GM12878 (cell line): ENCODE measurements around the gene SLC8B1.

Experiments
- ASH2L ChIP-seq: fragments of 300-600, 200-600 bp; sonication (generic); IDR thresholded peaks from 2 replicates; pipeline ENCODE4 v1.6.1; 2017; ENCODE audit warnings: low read depth, mild to moderate bottlenecking, borderline replicate concordance
- ATF3 ChIP-seq: IDR thresholded peaks from 2 replicates; pipeline ENCODE4 v1.6.1; 2011; ENCODE audit warnings: low read depth, mild to moderate bottlenecking, low read length, moderate library complexity, borderline replicate concordance; ENCODE audit errors: extremely low read depth
- EED ChIP-seq: sonication (generic); IDR thresholded peaks from 2 replicates; pipeline ENCODE4 v1.6.1; 2016; ENCODE audit warnings: antibody characterized with exemption, low read depth
- MAX ChIP-seq: IDR thresholded peaks from 2 replicates; pipeline ENCODE4 v1.6.1; 2012; ENCODE audit warnings: low read depth, low read length, improper control_type of control experiment
- MTA3 ChIP-seq: IDR thresholded peaks from 2 replicates; pipeline ENCODE4 v1.6.1; 2012; ENCODE audit warnings: low read length, inconsistent platforms, borderline replicate concordance
- RAD51 ChIP-seq: fragments of 450-650 bp; IDR thresholded peaks from 2 replicates; pipeline ENCODE4 v1.6.1; 2016; ENCODE audit warnings: moderate library complexity, mild to moderate bottlenecking, inconsistent platforms
- REST ChIP-seq: IDR thresholded peaks from 2 replicates; pipeline ENCODE4 v1.6.1; 2012; ENCODE audit warnings: mild to moderate bottlenecking, low read depth, low read length
- SMARCA5 ChIP-seq: fragments of 450-650 bp; IDR thresholded peaks from 2 replicates; pipeline ENCODE4 v1.6.1; 2017; ENCODE audit warnings: mild to moderate bottlenecking
- TAF1 ChIP-seq: IDR thresholded peaks from 2 replicates; pipeline ENCODE4 v1.6.1; 2011; ENCODE audit warnings: mild to moderate bottlenecking, low read depth, low read length, borderline replicate concordance
- ZNF274 ChIP-seq: IDR thresholded peaks from one replicate; pipeline ENCODE4 v1.8.0; 2011; ENCODE audit not compliant: insufficient read length, insufficient read depth
- ZSCAN29 ChIP-seq: fragments of 450-650 bp; IDR thresholded peaks from 2 replicates; pipeline ENCODE4 v1.6.1; 2017; ENCODE audit warnings: mild to moderate bottlenecking, moderate library complexity
- TF ChIP-seq, protein P1 (sequence below): IDR thresholded peaks from 2 replicates; pipeline ENCODE4 v1.6.1; 2012; ENCODE audit warnings: low read depth, low read length, improper control_type of control experiment
- TF ChIP-seq, protein P2 (sequence below), 3 experiments: IDR thresholded peaks in 2 of 3; conservative IDR thresholded peaks in 1 of 3; 2 replicates each; pipeline ENCODE4 v1.5.1; 2011; ENCODE audit warnings: low read depth in 3 of 3, low read length in 3 of 3, mild to moderate bottlenecking in 3 of 3, control low read depth in 2 of 3, moderate library complexity in 2 of 3, inconsistent platforms in 1 of 3, mixed read lengths in 1 of 3; ENCODE audit not compliant: control insufficient read depth in 2 of 3, insufficient read depth in 1 of 3; ENCODE audit errors: extremely low read depth in 1 of 3
- TF ChIP-seq, protein P3 (sequence below): IDR thresholded peaks from 2 replicates; pipeline ENCODE4 v1.6.1; 2011; ENCODE audit warnings: low read depth, low read length, improper control_type of control experiment, borderline replicate concordance

DNA sequence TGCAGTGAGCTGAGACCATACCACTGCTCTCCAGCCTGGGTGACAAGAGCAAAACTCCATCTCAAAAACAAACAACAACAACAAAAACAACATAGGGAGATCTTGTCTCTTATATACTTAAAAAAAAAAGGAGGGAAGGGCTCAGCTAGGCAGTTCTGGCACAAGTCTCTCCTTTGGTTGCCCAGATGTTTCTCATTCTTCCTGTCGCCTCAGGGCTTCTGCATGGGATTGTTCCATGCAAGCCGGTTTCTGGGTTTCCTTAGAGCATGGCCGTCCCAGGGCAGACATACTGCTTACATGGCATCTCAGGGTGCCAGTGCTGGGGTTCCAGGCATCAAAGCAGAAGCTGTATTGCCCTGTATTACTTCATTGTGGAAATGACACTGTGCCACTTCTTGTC is 5.2 kb upstream of the SLC8B1 start:
- TF ChIP-seq, protein P1, sequence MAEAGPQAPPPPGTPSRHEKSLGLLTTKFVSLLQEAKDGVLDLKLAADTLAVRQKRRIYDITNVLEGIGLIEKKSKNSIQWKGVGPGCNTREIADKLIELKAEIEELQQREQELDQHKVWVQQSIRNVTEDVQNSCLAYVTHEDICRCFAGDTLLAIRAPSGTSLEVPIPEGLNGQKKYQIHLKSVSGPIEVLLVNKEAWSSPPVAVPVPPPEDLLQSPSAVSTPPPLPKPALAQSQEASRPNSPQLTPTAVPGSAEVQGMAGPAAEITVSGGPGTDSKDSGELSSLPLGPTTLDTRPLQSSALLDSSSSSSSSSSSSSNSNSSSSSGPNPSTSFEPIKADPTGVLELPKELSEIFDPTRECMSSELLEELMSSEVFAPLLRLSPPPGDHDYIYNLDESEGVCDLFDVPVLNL: no peak
- TF ChIP-seq, protein P2, sequence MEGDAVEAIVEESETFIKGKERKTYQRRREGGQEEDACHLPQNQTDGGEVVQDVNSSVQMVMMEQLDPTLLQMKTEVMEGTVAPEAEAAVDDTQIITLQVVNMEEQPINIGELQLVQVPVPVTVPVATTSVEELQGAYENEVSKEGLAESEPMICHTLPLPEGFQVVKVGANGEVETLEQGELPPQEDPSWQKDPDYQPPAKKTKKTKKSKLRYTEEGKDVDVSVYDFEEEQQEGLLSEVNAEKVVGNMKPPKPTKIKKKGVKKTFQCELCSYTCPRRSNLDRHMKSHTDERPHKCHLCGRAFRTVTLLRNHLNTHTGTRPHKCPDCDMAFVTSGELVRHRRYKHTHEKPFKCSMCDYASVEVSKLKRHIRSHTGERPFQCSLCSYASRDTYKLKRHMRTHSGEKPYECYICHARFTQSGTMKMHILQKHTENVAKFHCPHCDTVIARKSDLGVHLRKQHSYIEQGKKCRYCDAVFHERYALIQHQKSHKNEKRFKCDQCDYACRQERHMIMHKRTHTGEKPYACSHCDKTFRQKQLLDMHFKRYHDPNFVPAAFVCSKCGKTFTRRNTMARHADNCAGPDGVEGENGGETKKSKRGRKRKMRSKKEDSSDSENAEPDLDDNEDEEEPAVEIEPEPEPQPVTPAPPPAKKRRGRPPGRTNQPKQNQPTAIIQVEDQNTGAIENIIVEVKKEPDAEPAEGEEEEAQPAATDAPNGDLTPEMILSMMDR (IDR thresholded peaks at IDR 0.05 in 2 of 3, conservative IDR thresholded peaks at IDR 0.05 in 1 of 3; ENCODE audit: control insufficient read depth in 2 of 3, extremely low read depth in 1 of 3, insufficient read depth in 1 of 3, low read depth in 3 of 3, low read length in 3 of 3): no peak
- TF ChIP-seq TAF1 (no peak), MAX (no peak), ATF3 (no peak), ASH2L (no peak), ZSCAN29 (no peak), ZNF274 (no peak), MTA3 (no peak), SMARCA5 (no peak), EED (no peak), REST (no peak), RAD51 (no peak)
- TF ChIP-seq, protein P3, sequence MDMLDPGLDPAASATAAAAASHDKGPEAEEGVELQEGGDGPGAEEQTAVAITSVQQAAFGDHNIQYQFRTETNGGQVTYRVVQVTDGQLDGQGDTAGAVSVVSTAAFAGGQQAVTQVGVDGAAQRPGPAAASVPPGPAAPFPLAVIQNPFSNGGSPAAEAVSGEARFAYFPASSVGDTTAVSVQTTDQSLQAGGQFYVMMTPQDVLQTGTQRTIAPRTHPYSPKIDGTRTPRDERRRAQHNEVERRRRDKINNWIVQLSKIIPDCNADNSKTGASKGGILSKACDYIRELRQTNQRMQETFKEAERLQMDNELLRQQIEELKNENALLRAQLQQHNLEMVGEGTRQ: no peak
